Right kidney (tissue), 1 donor: Measurements from ENCODE around the gene CCDC40.

Experiments
- DNase-seq: peaks from one replicate; pipeline ENCODE4 v3.0.0-alpha.2; 2016

CCDC40 gene

GRCh38 chr17:80000981-80001775 is 35.3 kb upstream of the CCDC40 start:
- DNase-seq = no peak

- DNase-seq = no peak
Measured at GRCh38 chr17:80002070-80002641, 34.3 kb upstream of the CCDC40 start.

DNA sequence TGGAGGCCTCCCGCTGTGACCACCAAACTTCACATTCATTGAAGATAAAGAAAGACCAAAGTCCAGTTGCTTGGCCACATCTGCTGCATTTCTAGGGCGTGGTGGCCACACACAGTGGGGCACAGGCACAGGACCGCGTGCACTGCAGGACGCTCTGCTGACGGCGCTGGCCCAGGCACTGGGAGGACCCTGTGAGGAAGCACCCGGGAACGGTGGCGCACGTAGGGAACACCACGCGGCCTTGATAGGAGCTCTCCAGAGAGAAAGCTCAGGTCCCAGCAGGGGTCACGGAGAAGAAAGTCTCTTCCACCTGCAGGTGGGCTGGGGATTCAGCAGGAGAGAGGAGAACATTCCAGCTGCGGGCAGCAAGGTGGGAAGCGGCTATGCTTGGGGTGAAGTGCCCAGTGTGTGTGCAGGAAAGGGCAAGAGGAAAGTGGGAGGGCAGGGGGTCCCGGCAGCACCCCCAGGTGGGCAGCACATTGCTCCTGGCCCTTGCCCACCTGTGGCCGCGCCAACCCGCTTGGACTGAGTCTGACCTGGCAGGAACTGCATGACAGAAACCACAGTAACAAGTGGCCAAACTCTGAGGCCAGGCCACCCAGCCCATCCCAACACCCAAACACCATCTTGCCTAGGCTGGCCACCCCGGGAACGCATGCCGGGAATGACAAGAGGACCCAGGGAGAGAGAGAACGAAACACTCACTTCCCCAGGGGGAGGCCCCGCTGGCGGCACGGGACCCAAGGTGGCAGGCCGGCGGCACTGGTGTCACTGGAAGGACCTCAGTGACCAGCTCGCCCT is 33.6 kb upstream of the CCDC40 start:
- DNase-seq = no peak

DNA sequence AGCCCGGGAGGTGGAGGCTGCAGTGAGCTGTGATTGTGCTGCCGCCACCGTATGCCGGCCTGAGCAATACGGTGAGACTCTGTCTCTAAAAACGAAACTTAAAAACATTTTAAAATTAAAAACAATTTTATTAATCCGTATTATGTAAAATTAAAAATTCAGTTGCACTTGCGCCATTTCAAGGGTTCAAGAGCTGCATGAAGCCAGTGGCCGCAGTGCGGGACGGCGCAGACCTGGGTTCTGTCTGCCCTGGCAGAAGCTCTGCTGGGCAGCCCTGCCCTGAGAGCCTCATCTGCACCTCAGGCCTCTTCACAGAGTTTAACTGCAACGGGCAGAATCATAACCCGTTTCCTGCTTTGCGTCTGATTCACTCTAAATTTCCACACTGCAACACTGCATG is 32.5 kb upstream of the CCDC40 start:
- DNase-seq = no peak

DNA sequence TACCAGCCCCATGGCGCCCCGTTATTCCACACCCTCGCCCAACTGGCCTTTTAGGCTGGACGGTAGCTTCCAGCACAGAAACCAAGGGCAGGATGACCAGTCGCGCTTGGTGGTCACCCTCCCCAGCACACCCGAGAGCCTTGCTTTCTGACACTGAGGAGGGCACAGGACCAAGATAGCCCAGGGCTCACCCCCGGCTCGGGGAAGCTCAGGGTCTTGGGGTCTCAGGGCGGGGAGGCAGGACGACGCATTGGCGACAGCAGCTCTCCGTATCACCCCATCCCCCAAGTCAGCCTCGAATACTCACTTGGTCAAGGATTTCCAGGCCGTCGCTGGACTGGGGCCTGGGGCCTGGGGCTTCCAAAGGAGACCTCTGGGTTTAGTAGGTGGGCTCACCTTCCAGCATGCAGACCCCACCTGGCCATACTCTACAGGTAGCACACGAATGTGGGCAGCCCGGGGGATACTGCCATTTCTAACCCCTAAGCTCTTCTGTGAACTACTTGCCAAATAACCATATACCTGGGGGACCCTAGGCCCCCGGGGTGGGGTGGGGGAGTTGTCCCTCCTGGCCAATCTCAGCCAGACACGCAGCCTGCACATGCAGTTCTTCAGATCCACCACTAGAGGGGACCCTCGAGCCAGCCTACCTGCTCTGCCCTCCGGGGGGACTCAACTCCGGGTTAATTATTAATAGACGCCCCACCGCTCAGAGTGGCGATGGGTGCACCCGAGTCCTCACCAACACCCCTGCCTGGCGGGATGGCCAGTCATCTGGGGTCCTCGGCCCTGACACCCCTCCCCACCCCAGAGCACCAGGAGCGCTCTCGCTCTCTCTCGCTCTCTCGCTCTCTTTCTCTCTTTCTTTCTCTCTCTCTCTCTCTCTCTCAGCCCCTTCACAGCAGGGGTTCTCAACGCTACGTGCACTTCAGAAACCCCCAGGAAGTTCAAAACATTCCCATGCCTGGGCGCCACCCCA is 30.8 kb upstream of the CCDC40 start:
- no peak for DNase-seq

- no peak for DNase-seq
Measured at GRCh38 chr17:80006339-80006720, 30.1 kb upstream of the CCDC40 start.

GRCh38 chr17:80006811-80007752 is 29.4 kb upstream of the CCDC40 start:
- DNase-seq = no peak

DNA sequence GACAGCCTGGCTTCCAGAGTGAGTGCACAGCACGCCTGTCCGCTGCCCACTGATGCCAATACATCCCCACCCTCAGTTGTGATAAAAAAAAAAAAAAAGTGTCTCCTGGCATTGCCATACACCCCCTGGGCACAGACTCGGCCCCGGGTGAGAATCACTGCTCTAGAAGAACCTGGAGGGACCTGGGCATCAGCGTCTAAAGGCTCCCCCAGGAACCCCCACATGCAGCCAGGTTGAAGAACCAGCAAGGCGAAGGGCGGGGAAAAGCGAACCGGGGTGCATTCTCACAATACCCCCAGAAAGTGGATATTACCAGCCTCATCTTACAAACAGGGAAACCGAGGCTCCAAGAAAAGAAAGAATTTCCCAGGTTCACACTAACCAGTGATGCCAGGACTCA is 28.5 kb upstream of the CCDC40 start:
- no peak for DNase-seq

GRCh38 chr17:80008383-80008840 is 28.0 kb upstream of the CCDC40 start:
- no peak for DNase-seq

DNA sequence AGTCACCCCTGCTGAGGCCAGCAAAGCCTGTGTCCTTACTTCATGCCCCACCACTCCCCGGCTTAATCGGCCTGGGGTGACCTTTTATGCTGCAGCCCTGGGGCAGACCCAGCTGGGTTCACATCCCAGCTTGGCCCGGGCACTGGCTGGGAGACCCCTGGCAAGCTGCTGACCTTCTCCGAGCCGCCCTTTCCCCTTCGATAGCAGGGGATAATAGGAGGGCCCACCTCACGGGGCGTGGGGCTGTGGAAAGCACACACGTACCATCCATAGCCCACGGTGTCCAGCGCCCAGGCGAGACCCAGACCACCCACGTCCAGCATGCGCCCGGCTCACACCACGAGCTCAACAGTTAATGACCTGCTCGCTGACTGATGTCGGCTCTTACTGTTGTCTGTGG is 27.6 kb upstream of the CCDC40 start:
- DNase-seq = no peak

GRCh38 chr17:80009391-80010282 is 26.8 kb upstream of the CCDC40 start:
- no peak for DNase-seq

DNA sequence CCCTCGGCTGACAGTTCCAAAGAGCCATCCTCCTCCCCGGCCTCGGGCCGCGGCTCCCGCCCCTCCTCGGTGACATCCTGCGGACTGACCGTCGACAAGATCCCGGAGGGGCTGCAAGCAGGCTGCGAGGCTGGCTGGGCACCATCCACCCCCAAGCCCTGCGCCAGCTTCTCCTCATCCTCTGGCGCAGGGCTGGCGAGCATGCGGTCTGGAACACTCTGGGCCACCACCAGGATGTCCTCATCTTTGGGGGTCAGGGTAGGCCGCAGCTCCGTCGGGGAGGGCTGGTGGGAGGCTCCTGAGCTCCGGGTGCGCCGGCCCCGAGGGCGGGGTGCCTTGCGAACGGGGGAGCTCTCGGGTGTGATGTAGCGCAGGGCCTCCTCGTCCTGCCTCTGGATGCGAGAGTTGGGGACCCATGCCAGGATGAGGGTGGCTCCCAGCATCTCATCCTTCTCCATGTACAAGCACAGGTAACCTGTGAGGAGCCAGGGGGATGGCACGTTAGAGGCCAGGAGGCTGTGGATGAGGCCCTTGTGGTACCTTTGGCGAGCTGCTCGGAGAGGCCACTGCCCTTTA is 26.1 kb upstream of the CCDC40 start:
- DNase-seq = no peak

DNA sequence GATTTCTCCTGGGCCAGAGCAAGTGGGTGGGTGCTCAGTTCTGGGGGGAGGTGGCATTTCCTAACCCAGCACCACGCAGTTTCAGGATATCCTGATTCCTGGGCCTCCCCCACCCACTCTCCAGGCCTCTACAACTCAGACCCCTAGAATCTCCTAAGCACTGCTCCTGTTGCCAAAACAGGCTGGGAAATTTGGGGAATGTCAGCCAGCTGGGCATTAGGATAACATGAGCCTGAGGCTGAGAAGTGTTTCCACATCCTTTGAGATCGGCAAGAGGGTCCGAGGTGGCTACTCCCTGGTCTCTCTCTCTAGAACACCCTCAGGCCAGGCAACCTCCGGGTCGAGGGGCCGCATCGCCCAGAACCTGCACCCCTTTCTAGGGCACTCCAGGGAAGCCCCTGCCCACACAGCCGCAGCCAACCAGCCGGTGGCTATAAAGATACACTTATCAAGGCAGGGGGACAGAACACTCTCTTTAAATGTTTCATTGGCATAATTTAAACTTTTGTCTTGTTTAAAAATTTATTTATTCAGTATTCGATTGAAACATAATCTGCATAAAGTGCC is 24.4 kb upstream of the CCDC40 start:
- DNase-seq = no peak

DNA sequence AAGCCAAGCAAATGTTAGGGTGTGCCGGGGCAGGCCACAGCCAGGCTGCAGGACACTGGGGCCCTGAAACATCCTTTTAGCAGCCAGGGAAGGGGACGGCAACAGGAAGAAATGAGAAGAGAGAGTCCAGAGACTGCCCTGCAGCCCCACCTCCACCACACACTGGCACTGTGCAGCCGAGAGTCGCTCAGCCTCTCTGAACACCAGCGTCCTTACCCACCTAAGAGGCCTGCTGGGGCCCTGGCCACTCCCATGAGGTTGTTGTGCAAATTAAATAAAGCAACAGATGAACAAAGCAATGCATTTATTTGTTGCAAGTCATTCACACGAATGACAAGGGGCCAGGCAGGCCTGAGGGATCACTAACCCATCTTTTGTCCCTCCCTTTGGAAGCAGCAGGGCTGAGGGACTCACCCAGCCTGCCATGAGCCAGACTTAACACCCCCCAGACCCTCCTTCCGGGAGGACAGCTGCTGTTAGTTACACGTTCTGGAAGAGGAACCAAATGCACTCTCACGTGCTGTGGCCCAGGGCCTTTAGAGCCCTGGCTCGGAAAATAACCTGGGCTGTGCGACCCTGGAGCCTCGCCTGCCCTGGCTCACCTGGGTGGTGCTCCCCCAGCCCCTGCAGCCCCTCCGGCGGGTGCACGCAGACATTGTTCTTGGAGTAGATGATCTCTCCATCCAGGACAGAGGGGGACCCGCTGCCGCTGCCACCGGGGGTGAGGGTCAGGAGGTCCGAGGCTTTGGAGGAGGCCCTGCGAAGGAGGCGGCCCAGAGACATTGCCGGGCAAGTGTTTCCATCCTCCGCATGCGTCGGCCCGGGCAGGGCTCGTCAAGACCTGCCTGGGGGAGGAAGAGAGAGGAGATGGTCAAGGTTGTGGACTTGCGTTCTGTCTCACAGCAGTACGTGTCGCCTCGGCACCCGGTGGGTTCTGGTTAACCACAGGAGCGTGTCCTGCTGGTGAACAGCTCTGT is 23.4 kb upstream of the CCDC40 start:
- DNase-seq = no peak

DNA sequence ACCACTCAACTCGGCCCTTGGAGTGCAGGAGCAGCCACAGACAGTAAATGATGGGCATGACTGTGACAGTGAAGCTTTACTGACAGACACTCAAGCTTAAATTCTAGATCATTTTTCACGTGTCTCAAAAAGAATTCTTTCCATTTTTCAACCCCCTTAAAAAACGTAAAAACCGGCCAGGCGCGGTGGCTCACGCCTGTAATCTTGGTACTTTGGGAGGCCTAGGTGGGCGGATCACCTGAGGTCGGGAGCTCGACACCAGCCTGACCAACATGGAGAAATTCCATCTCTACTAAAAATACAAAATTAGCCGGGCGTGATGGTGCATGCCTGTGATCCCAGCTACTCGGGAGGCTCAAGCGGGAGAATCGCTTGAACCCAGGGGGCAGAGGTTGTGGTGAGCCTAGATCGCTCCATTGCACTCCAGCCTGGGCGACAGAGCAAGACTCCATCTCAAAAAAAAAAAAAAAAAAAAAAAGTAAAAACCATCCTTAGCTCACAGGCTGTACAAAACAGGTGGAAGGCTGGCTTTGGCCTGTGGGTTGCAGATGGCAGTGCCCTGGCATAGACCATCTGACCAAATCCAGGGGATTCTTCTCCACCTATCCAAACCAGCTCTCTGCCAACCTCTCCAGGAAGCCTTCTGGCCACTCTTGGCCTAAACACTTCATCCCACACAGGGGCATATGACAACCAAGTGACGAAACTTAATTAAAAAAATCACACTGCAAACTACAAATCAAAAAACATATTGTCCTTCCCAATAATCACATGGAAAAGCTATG is 19.0 kb upstream of the CCDC40 start:
- no peak for DNase-seq

GRCh38 chr17:80018917-80019651 is 17.4 kb upstream of the CCDC40 start:
- no peak for DNase-seq
